Measurements from ENCODE around the gene LMBRD1. TPM values are rescaled to one million over a fixed set of nuclear protein-coding genes. Genes with fewer than 3 reads are reported as not detected.
"Not testable (repeated sequence)": the region's sequence is repeated elsewhere in the genome, so short reads cannot be mapped to it uniquely, and the experiment has no call there.

The LMBRD1 gene
- total RNA-seq (2014; rRNA removed; shearing (Covaris generic)) = 22.5 and 29.9 TPM in 2 replicates

- DNase-seq = peak; percentile 98
- H3K4me1 ChIP-seq = 0 out of 2 replicates have a peak, but pooled peaks cover 3% of the 10 kb centered on the region
- peaks cover 5% of the 10 kb centered on the region; the same call in 1 of the 2 replicates for H3K9me3 ChIP-seq (replicated peaks)
- no peaks in the 10 kb centered on the region for H3K36me3 ChIP-seq
- H3K27me3 ChIP-seq = no peaks in the 10 kb centered on the region
- H3K27ac ChIP-seq = peak within 1 kb of the TSS; percentile 60
- H3K4me3 ChIP-seq = peak within 1 kb of the TSS; percentile 68
Measured at GRCh38 chr6:69796642-69797390, at the start of gene LMBRD1. Gene LMBRD1, minus strand, starts transcription at chr6:69797010. Its CDS starts 129 bp downstream, at chr6:69796881.

DNA sequence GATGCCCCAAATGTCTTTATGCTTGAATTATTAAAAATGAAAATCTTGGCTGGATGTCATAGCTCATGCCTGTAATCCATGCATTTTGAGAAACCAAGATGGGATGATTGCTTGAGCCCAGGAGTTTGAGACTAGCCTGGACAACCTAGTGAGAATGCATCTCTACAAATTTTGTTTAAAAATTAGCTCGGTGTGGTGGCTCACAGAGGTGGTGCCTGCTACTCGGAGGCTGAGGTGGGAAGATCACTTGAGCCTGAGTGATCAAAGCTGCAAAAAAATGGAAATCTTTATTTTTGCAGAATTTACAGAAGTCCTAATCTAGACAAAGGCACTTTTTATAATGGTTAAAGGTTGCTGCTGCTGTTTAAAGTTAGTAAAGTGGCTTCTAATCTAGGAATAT is 49.5 kb upstream of the LMBRD1 start:
- Histone ChIP-seq H3K36me3 (no peaks in the 10 kb centered on the region), H3K4me3 (no peak overlapping the region), H3K4me1 (peaks cover 12% of the 10 kb centered on the region), H3K27me3 (no peaks in the 10 kb centered on the region), H3K9me3 (replicated peaks) (peaks cover 2% of the 10 kb centered on the region; the same call in 1 of the 2 replicates), H3K27ac (no peak overlapping the region)
- DNase-seq = no peak

GRCh38 chr6:69843189-69843588 is 46.4 kb upstream of the LMBRD1 start:
- Histone ChIP-seq H3K27ac (no peak overlapping the region), H3K36me3 (no peaks in the 10 kb centered on the region), H3K9me3 (replicated peaks) (no peaks in the 10 kb centered on the region; the same call in 1 of the 2 replicates), H3K4me1 (peaks cover 5% of the 10 kb centered on the region), H3K4me3 (no peak overlapping the region), H3K27me3 (no peaks in the 10 kb centered on the region)
- no peak for DNase-seq

GRCh38 chr6:69841862-69842261 is 45.1 kb upstream of the LMBRD1 start:
- no peak overlapping the region for H3K4me3 ChIP-seq
- no peak overlapping the region for H3K27ac ChIP-seq
- H3K9me3 ChIP-seq (replicated peaks) = no peaks in the 10 kb centered on the region
- H3K36me3 ChIP-seq = no peaks in the 10 kb centered on the region
- peaks cover 2% of the 10 kb centered on the region; the same call in 1 of the 2 replicates for H3K4me1 ChIP-seq
- DNase-seq = no peak
- H3K27me3 ChIP-seq = no peaks in the 10 kb centered on the region

DNA sequence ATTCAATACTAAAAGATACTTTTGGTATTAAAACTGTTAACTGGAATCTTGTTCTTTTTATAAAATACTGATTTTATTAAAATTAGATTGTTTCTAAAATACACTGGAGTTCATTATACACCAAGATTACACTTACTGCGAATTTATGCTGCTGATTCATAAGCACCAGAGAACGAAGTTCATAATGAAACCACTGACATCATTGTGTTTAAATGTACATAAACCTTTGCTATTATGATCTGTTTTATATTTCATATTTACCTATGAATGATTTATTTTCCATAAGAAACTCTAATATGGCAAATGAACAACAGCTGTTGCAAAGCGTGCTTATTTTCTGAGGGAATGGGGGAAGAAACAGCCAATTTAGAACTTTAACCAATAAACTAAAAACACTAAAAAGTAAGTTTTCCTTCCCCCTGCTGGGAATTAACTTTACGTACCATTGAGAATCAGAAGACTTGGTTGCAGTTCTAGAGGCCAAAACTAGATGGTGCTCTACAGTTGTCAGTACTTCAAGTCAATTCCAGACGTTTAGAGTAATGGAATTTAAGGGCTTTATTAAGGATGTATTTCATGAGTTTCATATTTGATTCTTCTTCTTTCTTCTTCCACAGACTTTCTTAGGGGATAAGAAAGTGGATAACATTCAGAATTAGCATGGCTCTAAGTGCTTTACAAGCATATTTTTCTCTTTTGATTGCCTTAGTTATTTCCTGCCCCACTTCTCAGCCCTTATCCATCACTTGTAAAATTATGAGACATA is 38.8 kb upstream of the LMBRD1 start:
- peak; percentile 56 to 86 for DNase-seq
- H3K9me3 ChIP-seq (replicated peaks) = no peaks in the 10 kb centered on the region
- no peak overlapping the region for H3K4me3 ChIP-seq
- no peaks in the 10 kb centered on the region for H3K27me3 ChIP-seq
- H3K36me3 ChIP-seq = no peaks in the 10 kb centered on the region
- H3K27ac ChIP-seq = no peak overlapping the region
- H3K4me1 ChIP-seq = no peaks in the 10 kb centered on the region

- H3K9me3 ChIP-seq (replicated peaks) = no peaks in the 10 kb centered on the region
- H3K27me3 ChIP-seq = no peaks in the 10 kb centered on the region
- H3K4me3 ChIP-seq = no peak overlapping the region
- H3K36me3 ChIP-seq = no peaks in the 10 kb centered on the region
- no peak overlapping the region for H3K27ac ChIP-seq
- no peak for DNase-seq
- H3K4me1 ChIP-seq = no peaks in the 10 kb centered on the region
Measured at GRCh38 chr6:69832558-69832957, 35.7 kb upstream of the LMBRD1 start.

DNA sequence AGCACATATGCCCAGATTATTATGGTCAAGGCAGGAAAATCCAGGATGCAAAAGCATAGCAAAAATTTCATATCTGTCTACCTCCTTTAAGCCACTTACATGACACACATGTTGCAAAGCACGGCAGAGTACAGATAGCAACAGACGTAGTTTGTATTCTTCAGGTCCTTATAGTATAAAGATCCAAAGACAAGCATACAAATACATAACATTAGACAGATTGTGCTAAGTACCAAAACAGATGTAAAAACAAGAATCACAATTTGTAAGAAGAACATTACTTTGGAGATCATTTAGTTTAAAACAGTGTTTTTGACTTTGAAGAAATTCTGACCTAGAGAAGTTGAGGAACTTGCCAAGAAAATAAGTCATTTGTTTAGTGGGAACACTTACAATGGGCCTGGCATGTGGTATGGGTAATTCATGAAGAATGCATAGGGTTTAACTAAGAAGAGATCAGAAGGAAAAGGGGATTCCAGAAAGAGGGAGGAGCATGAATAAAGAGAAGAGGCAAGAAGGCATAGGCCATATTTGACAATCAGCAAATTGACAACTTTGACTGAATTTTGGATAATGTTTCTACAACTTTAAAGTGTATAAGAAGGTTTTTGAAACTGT is 30.6 kb upstream of the LMBRD1 start:
- H3K9me3 ChIP-seq (replicated peaks) = no peaks in the 10 kb centered on the region
- no peak overlapping the region for H3K27ac ChIP-seq
- no peaks in the 10 kb centered on the region; the same call in 1 of the 2 replicates for H3K4me1 ChIP-seq
- no peak for DNase-seq
- no peaks in the 10 kb centered on the region for H3K36me3 ChIP-seq
- no peaks in the 10 kb centered on the region for H3K27me3 ChIP-seq
- no peak overlapping the region for H3K4me3 ChIP-seq

- H3K4me3 ChIP-seq = no peak overlapping the region
- DNase-seq = no peak
- no peaks in the 10 kb centered on the region; the same call in 1 of the 2 replicates for H3K4me1 ChIP-seq
- no peaks in the 10 kb centered on the region for H3K36me3 ChIP-seq
- no peaks in the 10 kb centered on the region for H3K27me3 ChIP-seq
- H3K27ac ChIP-seq = no peak overlapping the region
- H3K9me3 ChIP-seq (replicated peaks) = no peaks in the 10 kb centered on the region
Measured at GRCh38 chr6:69825904-69826303, 29.1 kb upstream of the LMBRD1 start.

DNA sequence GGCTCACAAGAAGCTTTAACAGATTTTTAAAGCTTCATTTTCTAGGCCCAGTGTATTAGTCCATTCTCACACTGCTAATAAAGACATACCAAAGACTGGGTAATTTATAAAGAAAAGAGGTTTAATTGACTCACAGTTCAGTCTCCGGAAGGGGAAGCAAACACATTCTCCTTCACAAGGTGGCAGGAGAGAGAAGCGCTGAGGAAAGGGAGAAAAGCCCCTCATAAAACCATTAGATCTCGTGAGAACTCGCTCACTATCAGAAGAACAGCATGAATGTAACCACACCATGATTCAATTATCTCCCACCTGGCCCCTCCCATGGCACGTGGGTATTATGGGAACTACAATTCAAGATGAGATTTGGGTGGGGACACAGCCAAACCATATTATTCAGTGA is 27.5 kb upstream of the LMBRD1 start:
- not testable (repeated sequence) for H3K27ac ChIP-seq; H3K4me3 ChIP-seq; H3K9me3 ChIP-seq (replicated peaks); H3K4me1 ChIP-seq; DNase-seq; H3K27me3 ChIP-seq; H3K36me3 ChIP-seq

DNA sequence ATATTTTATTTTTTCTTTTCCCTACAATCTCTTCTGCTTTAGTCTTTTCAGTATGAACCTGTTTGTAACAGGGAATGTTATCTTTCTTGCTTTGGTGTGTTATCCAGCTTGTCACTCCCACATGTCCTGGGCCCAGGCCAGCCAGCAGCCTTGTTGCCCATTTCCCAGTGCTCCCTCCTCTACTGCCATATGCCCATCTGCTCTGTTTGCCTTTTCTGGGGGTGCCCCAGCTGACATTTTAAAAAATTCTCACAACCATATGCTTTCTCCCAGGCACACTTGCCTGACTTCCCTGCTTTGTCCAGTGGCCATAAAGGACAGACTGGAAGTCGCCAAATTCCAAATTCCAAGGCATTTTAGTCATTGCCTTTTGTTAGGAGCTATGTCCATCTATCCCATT is 23.6 kb upstream of the LMBRD1 start:
- H3K4me1 ChIP-seq = no peaks in the 10 kb centered on the region
- no peak for DNase-seq
- H3K4me3 ChIP-seq = no peak overlapping the region
- H3K27me3 ChIP-seq = no peaks in the 10 kb centered on the region
- H3K36me3 ChIP-seq = no peaks in the 10 kb centered on the region
- no peak overlapping the region for H3K27ac ChIP-seq
- H3K9me3 ChIP-seq (replicated peaks) = no peaks in the 10 kb centered on the region

- Histone ChIP-seq H3K36me3 (no peaks in the 10 kb centered on the region), H3K27me3 (no peaks in the 10 kb centered on the region), H3K9me3 (replicated peaks) (no peaks in the 10 kb centered on the region), H3K4me3 (no peak overlapping the region), H3K4me1 (no peaks in the 10 kb centered on the region), H3K27ac (no peak overlapping the region)
- no peak for DNase-seq
Measured at GRCh38 chr6:69820018-69820417, 23.2 kb upstream of the LMBRD1 start.

GRCh38 chr6:69819138-69819537 is 22.3 kb upstream of the LMBRD1 start:
- Histone ChIP-seq H3K36me3 (no peaks in the 10 kb centered on the region), H3K27ac (no peak overlapping the region), H3K4me1 (no peaks in the 10 kb centered on the region), H3K4me3 (no peak overlapping the region), H3K9me3 (replicated peaks) (no peaks in the 10 kb centered on the region), H3K27me3 (no peaks in the 10 kb centered on the region)
- no peak for DNase-seq

DNA sequence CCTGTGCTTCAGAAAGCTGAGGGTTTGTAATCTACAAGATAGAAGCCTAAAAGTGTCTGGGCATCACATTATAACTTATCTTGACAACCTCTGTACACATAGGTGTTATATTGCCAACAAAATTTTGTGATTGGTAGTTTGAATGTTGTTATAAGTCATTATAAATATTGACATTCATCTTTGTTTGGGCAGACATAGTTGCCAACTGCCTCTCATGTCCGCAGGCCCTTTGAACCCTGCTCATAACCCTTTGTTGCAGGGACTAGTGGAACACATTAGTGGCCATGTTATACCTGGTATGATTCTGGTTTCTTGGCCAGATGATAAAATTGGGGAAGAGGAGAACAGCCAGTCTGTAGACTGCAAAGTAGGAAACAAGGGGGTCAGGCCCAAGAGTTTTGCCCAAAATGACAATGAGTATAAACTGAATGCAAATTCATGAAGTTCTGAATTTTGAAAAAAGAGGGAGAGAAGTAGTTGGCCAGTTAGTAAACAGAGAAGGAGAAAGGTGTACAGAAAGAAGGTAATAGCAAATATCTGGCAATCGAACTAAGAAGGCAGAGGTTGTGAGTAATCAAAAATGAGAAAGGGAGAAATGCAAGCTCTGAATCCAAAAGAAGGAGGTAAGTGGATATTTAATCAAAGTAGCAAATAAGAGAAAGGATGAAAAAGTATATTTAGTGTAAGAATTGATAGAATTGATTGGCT is 21.6 kb upstream of the LMBRD1 start:
- DNase-seq = no peak
- Histone ChIP-seq H3K4me3 (no peak overlapping the region), H3K27me3 (no peaks in the 10 kb centered on the region), H3K27ac (no peak overlapping the region), H3K36me3 (no peaks in the 10 kb centered on the region), H3K9me3 (replicated peaks) (no peaks in the 10 kb centered on the region), H3K4me1 (no peaks in the 10 kb centered on the region)

- Histone ChIP-seq H3K36me3 (no peaks in the 10 kb centered on the region), H3K27ac (no peak overlapping the region), H3K27me3 (no peaks in the 10 kb centered on the region), H3K4me1 (no peaks in the 10 kb centered on the region), H3K9me3 (replicated peaks) (no peaks in the 10 kb centered on the region), H3K4me3 (no peak overlapping the region)
- DNase-seq = no peak
Measured at GRCh38 chr6:69817358-69817757, 20.5 kb upstream of the LMBRD1 start.
